ENCODE data around the gene RNH1.

DNA sequence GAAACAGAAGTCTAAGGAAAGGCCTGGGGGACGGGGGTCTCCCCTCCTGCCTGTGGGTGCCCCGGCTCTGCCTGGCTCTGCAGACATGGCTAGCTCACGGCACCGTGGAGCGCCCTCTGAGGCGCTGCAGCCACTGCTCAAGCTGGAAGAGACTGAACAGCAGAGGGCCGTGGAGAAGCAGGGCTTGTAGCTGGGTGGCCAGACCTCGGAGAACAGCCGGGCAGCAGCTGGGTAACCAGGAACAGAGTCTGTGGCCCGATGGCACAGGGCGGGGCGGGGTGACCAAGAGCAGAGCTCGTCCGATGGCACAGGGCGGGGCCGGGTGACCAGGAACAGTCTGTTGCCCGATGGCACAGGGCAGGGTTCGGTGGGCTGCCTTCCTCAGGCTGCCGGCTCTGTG is 18.1 kb downstream of the RNH1 start:
- no peak for TF ChIP-seq EZH2phosphoT487 (IDR thresholded peaks at IDR 0.05; ENCODE audit: borderline replicate concordance, low read depth, low read length)
- TF ChIP-seq, protein P1, sequence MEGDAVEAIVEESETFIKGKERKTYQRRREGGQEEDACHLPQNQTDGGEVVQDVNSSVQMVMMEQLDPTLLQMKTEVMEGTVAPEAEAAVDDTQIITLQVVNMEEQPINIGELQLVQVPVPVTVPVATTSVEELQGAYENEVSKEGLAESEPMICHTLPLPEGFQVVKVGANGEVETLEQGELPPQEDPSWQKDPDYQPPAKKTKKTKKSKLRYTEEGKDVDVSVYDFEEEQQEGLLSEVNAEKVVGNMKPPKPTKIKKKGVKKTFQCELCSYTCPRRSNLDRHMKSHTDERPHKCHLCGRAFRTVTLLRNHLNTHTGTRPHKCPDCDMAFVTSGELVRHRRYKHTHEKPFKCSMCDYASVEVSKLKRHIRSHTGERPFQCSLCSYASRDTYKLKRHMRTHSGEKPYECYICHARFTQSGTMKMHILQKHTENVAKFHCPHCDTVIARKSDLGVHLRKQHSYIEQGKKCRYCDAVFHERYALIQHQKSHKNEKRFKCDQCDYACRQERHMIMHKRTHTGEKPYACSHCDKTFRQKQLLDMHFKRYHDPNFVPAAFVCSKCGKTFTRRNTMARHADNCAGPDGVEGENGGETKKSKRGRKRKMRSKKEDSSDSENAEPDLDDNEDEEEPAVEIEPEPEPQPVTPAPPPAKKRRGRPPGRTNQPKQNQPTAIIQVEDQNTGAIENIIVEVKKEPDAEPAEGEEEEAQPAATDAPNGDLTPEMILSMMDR (conservative IDR thresholded peaks at IDR 0.05; ENCODE audit: low read length), result no peak

Measured in OCI-LY7 (cell line).